HL-60/S4 treated with phorbol 12-myristate 13-acetate at 8.2 ng/mL for 4 days and 3 days (cell line): ENCODE data around the gene ADAMTS14.

Experiments used
- in situ Hi-C: fragments of 300-500 bp; cut with MboI; formaldehyde crosslinking; loops from 2 replicates; pipeline ENCODE4 v1.15.0; 2022; ENCODE audit warnings: low sequenced_read_pairs

The ADAMTS14 gene

GRCh38 chr10:70674560-70675495, 2.5 kb downstream of the ADAMTS14 start:
- in situ Hi-C loops, result no loop called here

GRCh38 chr10:70675496-70676161, 3.3 kb downstream of the ADAMTS14 start:
- in situ Hi-C loops, result no loop called here

- in situ Hi-C loops, result no loop called here
Measured at GRCh38 chr10:70676511-70676910, 4.2 kb downstream of the ADAMTS14 start.

- in situ Hi-C loops, result no loop called here
Measured at GRCh38 chr10:70677016-70677415, 4.7 kb downstream of the ADAMTS14 start.

- in situ Hi-C loops, result no loop called here
Measured at GRCh38 chr10:70677620-70678249, 5.4 kb downstream of the ADAMTS14 start.

GRCh38 chr10:70678250-70678635, 5.9 kb downstream of the ADAMTS14 start:
- in situ Hi-C loops, result no loop called here

- in situ Hi-C loops, result no loop called here
Measured at GRCh38 chr10:70678757-70679489, 6.6 kb downstream of the ADAMTS14 start.

GRCh38 chr10:70679498-70679897, 7.2 kb downstream of the ADAMTS14 start:
- in situ Hi-C loops, result no loop called here

- in situ Hi-C loops, result no loop called here
Measured at GRCh38 chr10:70680899-70681730, 8.8 kb downstream of the ADAMTS14 start.

- in situ Hi-C loops, result no loop called here
Measured at GRCh38 chr10:70681731-70682005, 9.4 kb downstream of the ADAMTS14 start.

- in situ Hi-C loops, result no loop called here
Measured at GRCh38 chr10:70682920-70683600, 10.8 kb downstream of the ADAMTS14 start.

GRCh38 chr10:70683601-70683934, 11.3 kb downstream of the ADAMTS14 start:
- in situ Hi-C loops, result no loop called here

- in situ Hi-C loops, result no loop called here
Measured at GRCh38 chr10:70683940-70684339, 11.6 kb downstream of the ADAMTS14 start.

- in situ Hi-C loops, result no loop called here
Measured at GRCh38 chr10:70684374-70684773, 12.1 kb downstream of the ADAMTS14 start.

- in situ Hi-C loops, result no loop called here
Measured at GRCh38 chr10:70684839-70685454, 12.6 kb downstream of the ADAMTS14 start.

GRCh38 chr10:70685455-70685911, 13.2 kb downstream of the ADAMTS14 start:
- in situ Hi-C loops, result no loop called here

GRCh38 chr10:70688828-70689227, 16.5 kb downstream of the ADAMTS14 start:
- in situ Hi-C loops, result no loop called here

GRCh38 chr10:70689661-70690060, 17.4 kb downstream of the ADAMTS14 start:
- in situ Hi-C loops, result no loop called here

GRCh38 chr10:70690589-70690988, 18.3 kb downstream of the ADAMTS14 start:
- in situ Hi-C loops, result no loop called here
